Activated T-helper 1 cell treated with anti-CD3 and anti-CD28 coated beads, Interleukin-2, amount 50 U/mL, for 16 hours (primary cell): ENCODE results near the gene NR3C2.

Experiments
- DNase-seq, 2 donors: peaks; one replicate each; pipeline ENCODE4 v3.0.0-alpha.2; 2020; ENCODE audit warnings: low read depth in 1 of 2, low spot score in 1 of 2

Gene NR3C2

DNA sequence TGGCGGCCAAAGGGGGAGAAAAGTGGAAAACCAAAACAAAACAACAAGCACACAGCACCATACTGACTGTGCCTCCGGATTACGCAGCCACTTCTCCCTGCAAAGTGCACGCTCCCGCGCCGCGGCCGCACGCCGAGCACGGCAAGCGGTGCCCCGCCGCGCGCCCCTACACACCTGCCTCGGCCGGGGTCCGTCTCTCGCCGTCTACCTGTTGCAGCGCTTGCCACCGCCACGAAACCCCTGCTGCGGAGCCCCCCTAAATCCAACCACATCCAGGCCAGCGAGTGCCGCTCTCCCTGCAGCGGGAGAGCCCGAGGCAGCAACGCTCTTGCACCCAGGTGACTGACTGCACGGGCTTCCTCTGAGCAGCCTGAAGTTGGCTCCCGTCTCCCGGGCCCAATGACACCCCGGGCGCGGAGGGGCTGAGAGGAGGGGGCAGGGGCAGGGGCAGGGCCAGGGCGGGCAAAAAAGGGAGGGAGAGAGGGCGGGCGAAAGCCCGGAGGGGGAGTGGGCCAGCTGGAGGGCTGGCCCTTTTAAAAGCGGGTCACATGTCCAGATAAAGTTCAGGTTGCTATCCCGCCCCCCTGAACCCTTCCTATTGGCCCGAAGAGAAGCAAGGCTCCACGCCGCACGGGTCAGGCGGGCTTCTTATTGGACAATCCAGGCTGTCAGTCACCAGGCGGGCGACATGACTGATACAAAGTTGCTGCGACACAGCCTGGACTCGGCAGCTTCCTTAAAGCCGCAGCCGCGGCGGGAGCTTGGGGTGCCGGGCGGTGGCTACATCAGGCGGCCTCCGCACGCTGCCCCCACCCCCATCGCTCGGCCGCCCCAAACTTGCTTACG lies at the start of gene NR3C2:
Gene NR3C2 (minus strand): TSS at position 429 of the 846 bp plus-strand sequence.
- DNase-seq: peak; percentile 92

DNA sequence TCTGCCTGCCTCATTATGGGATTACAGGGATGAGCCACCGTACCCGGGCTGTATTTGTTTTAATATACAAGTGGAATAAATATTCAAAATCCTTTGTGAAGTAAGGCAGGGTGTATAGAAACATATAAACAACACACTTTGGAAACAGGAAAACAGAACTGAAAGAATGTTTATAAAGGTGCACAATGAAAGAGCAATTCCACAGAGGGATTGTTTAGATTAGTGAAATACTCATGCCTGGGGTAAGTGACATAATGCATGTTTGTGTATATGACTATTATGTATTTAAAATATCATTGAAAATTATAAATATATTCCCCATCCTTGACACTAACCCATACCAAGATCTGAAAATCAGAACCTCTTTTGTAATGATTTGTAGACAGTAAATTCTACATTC lies 45.0 kb upstream of the NR3C2 start:
- no peak for DNase-seq

DNA sequence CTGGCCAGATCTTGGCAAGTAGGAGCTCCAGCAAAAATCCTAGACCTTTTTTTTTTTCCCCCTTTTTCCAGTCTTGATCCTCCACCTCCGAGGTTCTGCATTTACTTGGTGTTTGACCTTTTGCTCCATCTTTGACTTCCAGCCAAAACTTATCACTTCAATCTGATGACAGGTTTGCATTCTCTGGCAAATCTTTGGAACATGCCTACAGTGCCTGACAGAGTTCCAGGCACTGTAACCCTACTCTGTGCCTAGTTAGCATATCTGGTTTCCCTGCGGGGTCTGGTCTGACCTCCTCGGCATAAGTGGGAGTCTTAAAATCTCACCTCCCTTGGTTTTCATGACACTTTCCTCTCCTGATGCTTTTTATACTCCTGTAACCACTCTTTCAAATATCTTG lies 39.4 kb upstream of the NR3C2 start:
- no peak for DNase-seq

DNA sequence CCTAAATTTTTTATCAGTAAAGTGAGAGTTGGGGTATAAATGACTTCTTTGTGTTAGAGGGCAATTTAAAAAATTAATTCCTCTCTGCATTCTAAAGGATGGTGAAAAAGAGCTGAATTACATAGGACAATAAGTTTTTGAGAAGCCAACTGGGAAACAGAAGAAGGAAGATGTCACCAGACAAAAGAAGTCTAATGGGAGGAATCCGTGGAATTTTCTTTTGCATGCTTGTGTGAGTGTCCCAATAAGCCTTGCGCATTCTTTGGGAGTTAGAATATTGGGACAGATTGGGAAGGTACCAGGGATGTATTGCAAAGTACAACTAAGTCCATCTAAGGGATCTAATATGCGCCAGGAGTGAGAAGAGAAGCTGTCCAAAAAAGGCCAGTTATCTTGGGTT lies 35.1 kb upstream of the NR3C2 start:
- no peak for DNase-seq

DNA sequence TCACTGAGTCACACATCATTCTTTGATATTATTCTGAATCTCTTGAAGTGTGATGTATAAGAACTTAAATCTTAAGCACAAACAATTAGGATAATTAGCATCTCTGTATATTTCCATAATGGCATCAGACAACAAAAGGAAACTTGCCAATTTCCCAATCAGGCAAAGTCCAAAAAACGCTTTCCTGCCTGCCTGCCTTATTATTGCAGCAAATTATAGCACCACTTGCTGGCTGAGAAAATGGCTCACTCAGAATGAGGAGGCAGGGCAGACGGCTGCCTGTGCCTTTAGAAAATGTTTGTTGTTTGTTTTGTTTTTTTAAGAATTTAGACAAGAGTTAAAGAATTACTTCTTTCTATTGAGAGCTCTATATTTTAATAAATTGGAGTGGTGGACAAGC lies 27.7 kb upstream of the NR3C2 start:
- no peak for DNase-seq

DNA sequence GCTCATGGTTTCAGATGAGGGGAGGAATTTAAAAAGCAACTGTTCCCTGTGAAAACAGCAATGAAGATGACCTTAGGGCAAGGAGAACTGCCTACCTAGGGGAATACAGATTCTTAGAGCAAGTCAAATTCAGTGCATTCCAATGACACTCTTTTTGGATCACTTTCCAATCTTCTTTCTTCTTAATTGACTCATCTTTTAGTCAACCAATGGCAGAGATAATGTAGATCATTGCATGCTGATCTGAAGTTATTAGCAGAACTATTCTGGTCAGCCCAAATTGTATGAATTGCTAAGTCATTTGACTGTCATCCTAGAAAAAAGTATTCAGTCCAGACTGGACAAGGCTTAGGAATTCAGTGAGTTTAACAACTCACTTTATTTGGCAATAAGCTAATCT lies 12.6 kb upstream of the NR3C2 start:
- no peak for DNase-seq

DNA sequence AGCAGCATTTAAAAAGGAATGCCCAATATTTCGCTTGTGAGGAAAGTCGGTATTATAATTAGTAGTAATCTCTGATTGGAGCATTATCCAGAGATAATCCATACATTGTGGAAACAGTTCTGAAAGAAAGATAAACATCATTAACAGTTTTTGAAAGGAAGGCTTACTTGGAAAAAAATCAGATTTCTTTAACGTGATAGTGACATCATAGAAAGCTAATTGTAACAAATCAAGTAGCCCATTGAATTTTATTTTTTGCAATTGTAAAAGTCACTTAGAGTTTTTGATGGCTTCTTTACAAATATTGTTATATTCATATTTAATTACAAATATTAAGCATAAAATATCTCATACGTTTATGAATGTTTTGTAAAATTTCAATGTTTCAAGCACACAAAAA lies 11.6 kb upstream of the NR3C2 start:
- DNase-seq: no peak

DNA sequence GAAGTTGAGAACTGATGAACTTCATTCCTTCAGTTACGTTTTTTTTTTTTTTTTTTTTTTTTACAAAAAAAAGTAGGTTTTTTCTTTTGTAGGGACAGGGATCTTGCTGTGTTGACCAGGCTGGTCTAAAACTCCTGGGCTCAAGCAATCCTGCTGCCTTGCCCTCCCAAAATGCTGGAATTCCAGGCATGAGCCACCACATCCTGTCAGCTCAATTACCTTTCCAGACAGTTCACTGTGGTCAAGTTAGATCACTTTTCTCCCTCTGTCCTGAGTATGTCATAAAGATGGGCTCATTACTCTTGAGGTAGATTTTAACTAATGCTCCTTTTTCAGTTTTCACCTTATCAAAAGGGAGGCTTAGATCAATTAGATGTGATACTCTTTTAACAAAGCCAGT lies 10.8 kb upstream of the NR3C2 start:
- no peak for DNase-seq

DNA sequence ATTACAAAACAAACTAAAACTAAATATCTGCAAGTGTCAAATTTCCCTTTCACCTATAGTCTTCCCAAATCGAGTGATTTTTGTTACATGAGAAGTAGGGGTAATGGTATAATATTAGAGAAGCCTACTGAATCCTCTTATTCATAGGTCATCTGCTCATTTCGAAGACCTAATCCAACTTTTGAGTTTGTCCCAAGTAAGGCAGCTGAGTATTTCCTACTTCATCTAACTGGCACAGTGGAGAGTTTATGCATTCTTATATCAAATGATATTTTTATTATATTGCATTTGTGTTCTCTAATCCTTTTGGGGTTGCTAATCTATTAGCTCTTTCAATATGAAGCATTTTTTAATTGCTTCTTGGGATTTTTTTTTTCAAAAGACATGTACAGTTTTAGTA lies 7.7 kb upstream of the NR3C2 start:
- DNase-seq: no peak

DNA sequence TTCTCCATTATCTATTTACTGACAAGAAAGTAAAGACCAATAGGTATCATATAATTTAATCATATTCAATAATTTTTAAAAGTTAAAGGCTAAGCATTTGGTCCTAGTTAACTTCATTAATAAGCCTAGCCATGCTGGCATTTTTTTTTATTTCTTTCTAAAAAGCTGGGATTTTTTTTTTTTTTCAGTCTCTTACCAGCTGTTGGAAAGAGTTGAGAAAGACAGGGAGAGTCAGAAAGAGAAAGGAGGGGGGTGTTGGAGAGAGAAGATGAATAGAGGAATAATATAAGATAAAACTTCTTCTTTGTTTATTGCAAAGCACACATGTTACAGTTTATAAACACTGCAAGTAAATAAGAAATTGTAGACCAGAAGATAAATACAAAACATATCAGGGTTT lies 5.9 kb upstream of the NR3C2 start:
- DNase-seq: no peak

DNA sequence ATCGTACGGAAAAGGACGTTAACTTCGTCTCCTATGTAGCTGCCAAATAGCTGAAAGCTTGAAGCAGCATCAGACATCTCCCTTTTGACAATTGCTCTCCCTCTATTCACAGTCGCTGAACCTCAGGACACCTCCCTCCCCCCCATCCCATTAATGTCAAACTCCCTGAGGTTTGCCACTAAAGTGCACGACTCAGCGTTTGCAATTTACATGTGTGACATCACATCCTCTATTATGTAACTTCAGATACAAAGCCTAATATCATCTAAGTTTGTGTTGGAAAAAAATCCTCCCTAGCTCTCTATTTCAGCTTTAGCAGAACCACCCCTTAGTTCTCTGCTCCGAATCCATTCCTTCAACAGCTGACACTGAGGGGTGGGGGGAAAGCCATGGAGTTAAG lies 5.5 kb upstream of the NR3C2 start:
- no peak for DNase-seq

DNA sequence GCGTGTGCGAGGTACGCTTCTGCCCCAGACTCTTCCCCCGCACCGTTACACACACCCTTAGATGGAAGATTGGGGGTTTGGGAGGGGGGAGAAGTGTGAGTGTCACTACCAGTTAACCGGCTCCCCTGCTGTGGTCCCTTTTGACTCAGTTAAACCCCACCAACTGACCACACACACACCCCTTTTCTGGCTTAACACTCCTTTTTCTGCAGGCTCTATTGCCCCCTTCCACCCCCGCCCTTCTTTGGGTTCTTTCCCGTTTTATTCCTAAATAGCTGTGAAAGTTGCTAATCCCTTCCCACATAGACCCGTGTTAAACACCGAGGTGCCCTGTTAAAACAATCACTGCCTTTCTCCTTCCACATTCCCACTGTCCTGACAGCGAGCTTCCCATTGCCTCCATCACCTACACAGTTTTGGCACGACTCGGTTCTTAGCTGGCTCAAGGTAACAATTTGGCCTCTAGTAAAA lies 3.7 kb upstream of the NR3C2 start:
- no peak for DNase-seq

DNA sequence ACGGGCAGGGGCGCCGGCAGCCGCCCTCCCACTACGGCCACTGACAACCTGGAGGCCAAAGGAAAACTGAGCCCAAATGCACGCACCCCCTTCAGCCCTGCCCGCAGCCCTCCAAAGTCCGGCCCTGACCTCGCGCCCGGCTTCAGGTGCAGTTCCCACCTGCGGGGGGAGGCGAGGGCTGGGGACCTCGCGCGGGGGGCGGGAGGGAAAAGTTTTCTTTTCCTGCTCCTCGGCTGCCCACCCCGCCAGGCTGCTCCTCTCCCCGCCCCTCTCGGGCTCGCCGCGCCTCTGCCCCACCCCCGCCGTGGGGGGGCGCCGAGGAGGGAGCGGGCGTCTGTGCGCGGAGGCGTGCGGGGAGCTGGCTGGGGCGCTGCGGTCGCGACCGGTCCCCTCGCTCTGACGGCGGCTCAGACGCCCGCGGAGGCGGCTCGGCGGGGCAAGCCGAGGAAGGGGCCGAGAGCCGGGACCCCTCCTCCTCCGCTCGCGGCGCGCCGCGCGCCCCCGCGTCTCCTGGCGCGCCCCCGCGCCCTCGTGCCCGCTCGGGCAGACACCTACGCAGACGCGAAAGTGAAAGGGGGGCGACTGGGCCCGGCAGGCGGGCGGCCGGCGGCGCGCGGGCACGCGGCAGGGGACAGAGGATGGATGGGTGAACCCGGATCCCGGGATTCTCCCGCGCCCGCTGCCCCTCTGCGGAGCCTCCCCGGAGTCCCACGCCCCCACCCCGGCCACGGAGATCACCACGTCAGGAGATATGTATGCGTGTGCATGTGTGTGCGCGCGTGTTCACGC lies 3.1 kb upstream of the NR3C2 start:
- DNase-seq: peak; percentile 56 to 59

DNA sequence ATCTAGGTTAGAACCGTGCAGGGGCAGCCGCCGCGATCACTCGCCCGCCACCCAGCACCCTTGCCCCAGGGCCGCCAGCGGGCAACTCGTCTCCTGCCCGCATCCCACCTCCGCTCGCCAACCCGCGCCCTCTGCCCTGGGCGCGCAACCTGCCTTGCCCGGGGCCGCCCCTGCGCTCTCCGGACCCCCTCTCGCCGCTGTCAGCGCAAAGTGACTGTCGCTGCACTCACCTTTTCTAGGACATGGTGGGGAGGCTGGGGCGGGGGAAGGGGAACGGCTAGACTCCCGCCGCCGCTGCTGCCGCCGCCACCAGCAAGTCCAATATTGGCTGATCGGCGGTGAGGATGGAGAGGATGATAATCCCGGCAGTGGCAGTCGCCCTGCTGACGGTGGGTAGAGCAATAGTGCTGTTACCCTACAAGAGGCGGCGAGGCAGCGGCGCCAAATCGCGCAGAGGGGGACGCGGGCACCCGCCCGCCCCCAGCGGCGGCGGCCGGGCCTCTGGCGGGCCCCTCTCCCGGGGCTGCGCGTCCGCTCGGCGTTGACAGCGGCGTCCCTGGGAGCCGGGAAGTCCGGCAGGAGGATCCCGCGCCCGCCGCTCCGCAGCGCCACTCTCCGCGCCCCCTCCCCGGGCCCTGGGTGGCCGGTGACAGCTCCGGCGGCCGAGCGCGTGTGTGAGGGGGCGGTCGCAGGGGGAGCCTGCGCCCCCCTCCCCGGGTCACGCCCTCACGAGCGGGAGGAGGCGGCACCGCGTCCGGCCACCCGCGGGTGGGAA lies 2.3 kb upstream of the NR3C2 start:
- DNase-seq: peak; percentile 34 to 38

DNA sequence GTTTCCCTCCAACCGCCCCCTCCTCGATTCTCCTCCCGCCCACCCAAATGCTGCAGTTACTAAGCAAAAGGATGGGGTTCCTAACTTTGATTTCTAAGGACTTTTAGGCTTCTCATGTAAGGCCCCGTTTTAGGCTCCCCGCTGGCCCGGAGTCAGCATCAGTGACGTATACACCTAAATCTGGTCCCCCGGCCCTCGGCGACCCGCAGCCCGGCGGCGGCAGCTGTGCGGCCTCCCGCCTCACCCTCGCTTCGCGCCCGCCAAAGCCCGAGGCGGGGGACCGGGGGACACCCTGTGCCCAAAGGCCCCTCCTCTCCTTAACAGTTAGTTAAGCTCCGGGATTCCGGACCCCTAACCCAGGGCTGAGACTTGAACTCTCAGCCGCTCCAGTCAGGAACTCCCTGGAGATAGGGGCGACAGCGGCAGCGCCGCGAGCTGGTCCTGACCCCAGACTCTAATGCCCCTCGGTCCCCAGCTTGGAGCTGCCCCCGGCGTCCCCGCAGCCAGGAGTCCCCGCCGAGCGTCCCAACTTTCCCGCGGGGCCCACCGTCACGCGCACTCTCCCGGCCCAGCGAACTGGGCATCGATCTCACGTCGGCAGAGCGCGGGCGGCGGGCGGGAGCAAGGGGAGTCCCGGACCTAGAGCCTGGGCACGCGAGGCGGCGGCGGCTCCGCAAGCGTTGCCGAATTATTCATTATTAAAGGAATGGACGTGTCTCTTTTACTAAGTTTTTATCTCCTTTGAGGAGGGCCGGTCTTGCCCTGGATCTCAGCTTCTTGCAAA lies 1.5 kb upstream of the NR3C2 start:
- peak in 1 of 2 donors; percentile 5 for DNase-seq

DNA sequence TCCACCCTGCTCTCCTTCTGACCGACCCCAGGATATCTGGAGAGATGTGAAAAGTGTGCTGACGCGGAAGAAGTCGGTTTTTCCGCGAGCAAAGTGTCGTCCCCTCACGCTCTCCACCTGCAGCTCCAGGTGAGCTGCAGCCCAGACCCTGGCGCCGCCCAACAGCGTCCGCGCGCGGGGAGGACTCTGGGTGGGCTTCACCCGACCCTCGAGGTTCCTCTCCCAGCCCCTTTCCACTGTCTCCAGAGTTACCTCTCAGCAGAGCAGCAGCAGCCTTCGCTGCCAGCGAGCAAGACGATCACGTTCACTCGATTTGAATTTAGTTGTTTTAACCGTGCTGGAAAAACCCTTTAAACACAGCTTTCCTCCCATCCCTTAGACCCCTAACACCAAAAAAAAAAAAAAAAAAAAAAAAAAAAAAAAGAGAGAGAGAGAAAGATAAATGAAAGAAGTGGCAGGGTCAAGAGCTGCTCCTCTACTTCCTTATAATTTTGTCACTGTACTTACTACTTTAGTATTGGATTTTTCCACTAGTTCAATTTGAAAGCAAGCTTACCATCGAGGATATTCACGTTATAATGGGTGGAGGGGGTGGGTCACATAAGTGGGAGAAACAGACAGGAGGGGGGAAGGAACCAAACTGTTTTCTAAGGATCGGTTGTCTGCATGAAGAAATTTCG lies 758 bp upstream of the NR3C2 start:
- DNase-seq: peak in 1 of 2 donors; percentile 8

DNA sequence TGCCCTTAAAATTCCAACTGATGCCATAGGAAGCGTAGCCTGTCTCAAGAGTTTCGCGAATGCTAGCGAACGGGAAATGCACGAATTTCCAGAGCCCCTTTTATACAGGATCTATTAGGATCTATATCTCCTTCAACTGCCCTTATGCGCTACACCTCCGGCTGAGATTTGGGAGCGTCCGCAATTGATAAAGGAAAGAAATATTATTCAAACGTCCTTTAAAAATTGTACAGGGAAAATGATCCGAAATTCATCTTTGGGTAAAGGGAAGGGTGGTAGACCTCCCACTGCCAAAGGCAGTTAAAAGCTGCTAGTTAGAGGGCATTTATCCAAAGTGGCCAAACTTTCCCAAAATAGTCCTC lies 609 bp downstream of the NR3C2 start:
- DNase-seq: no peak

DNA sequence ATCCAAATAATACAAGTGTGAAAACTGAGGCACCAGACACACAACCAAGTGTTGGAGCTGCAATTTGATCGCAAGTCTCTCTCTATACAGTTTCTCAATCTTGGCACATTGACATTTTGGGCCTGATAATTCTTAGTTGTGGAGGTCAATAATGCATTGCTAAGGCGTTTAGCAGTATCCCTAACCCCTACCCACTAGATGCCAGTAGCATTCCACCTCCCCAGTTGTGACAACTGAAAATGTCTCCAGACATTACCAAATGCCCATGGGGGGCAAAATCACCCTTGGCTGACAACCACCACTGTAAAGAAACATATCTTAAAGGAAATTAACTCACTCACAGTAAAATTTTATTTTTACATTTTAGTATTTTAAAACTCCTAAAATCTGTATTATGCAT lies 4.2 kb downstream of the NR3C2 start:
- DNase-seq: no peak

DNA sequence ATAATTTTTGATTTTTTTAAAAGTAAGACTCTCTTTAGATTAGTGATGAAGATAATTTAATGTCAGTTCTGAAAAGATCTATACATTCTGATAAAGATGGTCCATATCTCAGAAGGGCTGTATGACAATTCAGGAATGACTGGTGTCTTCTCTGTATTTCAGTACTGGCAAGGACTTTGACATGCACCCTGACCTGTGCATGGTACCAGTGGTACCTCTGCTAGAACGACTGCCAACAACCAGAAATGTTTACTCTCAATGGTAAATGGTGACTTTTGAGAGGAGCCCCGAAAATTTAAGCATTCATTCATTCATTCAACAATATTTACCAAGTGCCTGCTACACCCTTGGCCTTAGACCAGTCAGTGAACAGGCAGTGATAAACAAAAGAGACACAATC lies 4.8 kb downstream of the NR3C2 start:
- DNase-seq: no peak

DNA sequence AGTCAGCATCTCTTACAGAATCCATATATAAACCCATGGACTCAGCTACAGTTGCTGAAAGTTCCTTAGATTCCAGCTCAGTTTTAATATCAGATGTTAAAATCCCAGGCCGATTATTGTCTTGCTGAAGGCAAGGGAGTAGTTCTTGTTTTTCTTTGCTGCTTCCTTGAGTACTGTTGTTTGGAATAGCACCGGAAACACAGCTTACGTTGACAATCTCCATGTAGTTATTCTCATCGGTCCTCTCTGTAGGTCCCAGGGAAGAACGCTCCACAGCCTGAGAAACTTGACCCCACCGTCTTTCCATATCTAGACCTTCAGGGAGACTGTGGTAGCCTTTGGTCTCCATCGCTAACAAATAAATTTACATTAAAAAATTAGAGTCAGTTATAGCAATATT lies 5.7 kb downstream of the NR3C2 start:
- no peak for DNase-seq
